ELR (cell line): Measurements from ENCODE around the gene SARDH.
A peak's percentile ranks its signal among the peaks of the same experiment; 100 is the strongest.

ENCODE experiments used
- DNase-seq: peaks from one replicate; pipeline ENCODE4 v3.0.0-alpha.2; 2015; ENCODE audit warnings: low read depth

SARDH gene

DNA sequence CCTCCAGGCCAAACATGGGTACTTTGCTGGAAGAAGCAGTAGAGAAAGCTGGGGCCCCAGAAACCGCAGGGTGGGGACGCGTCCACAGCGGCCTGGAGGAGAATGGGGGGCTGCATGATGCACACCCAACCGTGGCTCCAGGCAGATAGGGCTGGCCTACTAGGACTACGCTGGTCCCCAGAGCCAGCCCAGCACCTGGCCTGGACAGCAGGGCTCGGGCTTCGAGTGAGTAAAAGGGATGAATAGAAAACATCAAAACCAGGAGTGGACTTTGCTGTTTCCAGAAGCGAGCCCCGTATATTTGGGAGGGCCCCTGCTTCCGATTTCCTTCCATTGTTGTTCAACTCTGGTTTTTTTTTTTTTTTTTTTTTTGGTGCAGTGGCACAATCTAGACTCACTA, 71.3 kb downstream of the SARDH start:
- no peak for DNase-seq

GRCh38 chr9:133666387-133666786, 71.8 kb downstream of the SARDH start:
- no peak for DNase-seq

DNA sequence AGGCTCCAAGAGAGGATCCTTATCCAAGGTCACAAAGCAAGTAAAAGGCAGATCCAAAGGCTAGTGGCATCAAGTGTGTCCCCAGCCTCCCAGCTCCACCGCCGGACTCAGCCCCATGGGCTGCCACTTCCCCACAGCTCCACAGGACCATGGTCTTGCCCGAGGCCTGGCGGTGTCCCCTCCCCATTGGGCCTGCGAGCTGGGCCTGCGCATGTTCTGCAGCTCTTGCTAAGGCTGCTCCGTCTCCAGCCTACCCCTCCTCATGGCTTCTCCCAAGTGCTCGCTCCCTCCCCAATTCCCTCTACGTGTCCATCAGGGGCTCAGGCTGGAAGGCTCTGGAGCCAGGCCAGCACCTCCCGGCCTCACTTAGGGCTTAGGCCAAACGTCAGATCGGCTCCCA, 72.6 kb downstream of the SARDH start:
- DNase-seq, result no peak

DNA sequence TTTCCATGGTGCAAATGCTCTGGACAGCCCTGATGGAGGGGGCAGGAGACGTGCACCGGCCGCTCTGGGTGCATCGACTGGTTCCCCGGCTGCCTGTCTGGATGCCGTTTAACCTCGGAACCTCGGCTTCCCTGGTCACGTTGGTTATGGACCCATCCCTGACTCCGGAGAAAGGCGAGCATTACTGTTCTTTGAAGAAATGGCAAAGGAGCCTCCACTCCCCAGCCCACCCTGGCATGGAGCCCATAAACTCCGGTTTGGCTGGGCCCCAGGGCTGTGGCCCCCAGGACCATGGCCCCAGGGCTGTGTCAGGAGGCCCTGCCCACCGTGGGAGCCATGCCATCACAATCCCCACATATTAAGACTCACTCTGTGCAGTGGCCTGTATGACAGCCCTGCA, 73.1 kb downstream of the SARDH start:
- DNase-seq, result no peak

DNA sequence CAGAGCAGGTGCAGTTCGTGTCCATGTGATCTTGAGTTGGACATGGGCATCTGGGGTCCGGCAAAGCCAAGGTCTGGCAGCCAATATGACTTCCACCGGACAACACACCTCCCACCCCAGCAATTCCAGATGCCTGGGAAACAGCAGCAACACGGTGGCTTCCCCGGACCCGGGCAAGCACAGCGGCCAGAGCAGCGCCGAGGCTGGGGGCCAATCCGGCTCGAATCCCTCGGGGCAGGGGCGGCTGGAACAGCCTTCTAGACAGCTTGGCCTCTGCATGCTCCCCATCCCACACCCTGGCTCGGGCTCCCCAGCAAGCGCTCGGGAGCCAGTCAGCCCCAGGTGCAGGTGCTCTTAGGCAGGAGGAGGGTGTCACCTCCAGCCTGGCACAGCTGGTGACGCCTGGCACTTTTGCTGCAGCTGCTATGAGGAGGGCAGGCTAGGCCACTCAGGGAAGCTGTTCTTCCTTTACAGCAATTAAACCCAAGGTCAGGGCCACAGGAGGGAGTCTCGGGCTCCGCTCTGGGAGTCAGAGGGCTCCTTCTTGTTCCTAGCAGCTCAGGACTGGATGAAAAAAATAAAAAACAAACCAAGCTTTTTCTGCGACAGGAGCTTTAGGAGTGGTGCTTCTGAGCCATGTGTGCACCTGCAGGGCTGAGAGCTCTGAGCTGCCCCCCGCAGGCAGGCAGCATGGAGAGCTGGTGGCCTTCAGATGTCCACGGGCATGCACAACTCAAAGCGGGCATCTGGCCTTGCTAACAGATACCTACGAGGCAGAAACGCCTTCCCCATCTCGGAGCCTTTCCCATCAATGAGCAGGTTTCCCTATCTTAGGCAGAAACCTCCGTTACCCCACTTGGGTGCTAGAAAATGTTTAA, 73.7 kb downstream of the SARDH start:
- DNase-seq, result no peak

DNA sequence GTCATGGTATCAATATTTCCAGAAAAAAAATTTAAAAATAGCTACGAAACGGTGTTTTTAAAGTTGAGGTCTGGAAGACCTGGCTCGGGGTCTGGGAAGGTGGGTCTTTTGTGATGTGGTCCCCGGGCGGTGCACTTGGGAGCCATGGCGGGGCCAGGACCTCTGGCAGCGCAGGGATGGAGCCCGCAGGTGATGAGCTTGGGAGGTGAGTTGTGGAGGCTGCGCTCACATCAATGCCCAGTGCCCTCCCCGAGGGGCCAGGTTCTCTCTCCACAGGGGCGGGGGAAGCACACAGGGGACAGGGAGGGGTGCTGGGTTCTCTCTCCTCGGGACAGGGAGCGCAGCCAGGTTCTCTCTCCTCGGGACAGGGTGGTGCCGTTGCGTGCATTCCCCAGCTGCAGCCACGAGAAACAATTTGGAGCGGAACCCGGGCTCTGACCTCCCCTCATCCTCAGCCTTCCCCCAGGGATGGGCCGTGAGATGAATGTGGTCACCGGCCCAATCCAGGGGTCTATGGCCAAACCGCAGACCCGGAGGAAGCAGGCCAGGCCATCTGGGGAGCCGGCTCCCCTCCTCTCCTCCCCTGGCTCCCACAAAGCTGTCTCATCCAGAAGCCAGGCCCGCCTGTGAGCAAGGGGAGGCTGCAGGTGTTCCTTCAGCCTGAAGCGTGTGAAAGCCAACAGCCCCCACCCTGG, 76.2 kb downstream of the SARDH start:
- DNase-seq, result no peak

- DNase-seq, result no peak
Observed at GRCh38 chr9:133659516-133659915, 78.6 kb downstream of the SARDH start.

DNA sequence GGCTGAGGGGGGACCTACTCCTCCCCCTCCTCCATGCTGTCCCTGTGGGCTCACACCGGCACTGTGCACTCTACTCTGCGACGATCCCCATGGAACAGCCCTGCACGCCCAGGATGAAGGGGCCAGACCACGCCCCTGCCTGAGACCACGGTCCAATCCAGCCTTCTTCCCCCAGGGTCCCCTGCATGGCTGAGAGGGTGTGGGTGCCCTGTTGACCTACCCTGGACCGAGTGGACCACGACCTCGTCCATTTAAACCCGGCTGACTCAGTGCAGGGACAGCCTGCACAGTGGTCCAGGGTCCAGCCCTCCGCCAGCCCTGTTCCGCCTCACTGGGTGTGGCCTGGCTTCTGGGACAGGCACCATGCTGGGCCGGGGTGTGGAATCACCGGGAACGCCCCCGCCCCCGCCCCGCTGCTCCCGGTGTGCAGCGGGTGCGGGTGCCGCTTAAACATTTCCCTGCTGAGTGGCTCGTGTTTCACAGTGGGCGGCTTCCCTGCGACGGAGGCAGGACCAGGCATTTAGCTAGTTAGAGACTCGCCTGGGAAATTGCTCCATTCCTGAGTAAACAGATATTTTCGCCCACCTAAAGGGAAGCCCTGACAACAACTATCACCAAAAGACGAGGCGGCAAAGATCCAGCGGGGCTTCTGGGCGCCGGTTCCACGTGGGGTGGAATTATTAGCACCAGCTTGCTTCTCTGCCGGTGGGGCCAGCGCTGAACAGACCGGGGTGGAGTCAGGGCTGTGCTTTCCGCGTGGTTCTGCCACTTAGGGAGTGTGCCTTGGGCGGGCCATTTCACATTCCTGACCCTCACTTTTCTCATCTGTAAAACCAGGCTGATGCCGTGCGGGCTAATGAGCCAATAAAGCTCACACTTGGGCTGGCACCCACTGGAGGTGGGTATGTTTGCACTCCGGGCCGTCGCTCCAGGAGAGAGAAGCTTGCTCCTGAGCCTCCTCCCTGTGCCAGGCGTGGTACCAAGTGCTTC, 79.4 kb downstream of the SARDH start:
- peak; percentile 63 for DNase-seq

DNA sequence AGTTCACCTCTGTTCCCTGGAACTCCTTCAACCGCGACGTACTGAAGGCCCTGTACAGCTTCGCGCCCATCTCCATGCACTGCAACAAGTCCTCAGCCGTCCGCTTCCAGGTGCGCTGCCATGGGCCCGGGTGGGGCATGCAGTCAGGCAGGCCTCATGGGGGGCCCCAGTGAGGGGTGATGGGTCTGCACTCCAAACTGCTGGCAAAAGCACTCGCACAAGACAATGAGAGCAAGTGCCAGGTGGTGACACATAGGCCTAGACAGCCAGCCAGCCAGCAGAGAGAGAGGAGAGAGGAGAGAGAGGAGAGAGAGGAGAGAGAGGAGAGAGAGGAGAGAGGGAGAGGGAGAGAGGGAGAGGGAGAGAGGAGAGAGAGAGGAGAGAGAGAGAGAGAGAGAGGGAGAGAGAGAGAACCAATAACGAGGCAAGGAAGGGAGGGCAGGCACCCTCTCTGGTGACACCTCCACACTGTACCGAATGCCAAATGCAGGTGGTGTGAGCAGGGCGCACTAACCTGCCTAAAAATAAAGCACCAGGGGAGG, 81.0 kb downstream of the SARDH start:
- peak; percentile 15 for DNase-seq

DNA sequence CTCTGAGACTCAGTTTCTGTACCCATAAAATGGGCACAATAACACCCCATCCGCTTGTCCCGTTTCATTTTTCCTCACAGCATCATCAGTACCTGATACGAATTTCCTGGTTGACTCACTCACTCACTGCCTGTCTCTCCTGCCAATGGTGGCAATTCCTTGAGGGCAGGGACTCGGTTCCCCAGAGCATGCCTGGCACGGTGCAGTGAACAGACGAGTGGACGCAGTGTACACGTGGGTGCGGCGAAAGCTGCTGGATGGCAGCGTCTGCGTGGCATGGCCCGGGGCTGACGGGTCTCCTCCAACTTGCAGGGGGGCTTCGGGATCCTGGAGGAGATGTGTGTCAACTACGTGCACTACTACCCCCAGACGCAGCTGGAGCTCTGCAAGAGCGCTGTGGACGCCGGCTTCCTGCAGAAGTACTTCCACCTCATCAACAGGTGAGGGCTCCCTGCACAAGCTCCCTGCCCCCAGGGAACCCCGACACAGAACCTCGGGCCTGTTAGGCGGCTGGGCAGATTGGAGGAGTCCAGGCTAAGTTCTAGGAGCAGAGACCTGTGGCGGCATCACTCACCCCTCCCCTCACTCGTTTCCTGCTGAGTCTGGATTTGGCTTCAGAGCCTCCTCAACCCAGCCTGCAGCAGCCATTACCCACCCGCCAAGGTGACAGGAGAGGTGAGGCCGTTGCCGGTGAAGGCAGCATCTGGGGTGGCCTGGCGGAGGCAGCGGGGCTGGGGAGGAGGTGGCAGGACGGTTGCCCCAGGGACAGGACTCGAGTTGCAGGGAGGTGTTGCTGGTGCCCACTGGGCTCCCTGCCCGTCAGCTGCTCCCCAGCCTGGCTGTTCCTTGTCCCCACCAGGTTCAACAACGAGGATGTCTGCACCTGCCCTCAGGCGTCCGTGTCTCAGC, 81.7 kb downstream of the SARDH start:
- DNase-seq, result no peak

GRCh38 chr9:133655701-133656100, 82.5 kb downstream of the SARDH start:
- DNase-seq, result no peak

GRCh38 chr9:133654736-133655657, 83.2 kb downstream of the SARDH start:
- no peak for DNase-seq

DNA sequence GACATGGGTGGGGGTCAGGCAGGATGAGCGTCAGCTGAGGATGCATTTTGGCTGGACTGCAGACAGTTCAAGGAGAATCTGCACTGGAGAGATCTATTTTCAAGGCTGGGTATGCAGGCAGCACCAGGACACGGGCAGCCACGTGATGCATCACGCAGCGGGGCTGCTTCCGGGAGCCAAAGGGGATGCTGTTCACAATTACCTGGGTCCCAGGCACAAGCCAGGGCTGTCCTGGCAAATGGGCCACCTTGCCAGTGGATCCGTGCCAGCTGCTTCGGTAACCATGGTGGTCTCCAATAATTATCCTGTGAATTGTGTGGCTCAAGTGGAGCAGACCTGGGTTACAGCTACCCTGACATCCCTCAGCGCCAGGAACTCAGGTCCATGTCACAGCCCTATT, 84.5 kb downstream of the SARDH start:
- no peak for DNase-seq

DNA sequence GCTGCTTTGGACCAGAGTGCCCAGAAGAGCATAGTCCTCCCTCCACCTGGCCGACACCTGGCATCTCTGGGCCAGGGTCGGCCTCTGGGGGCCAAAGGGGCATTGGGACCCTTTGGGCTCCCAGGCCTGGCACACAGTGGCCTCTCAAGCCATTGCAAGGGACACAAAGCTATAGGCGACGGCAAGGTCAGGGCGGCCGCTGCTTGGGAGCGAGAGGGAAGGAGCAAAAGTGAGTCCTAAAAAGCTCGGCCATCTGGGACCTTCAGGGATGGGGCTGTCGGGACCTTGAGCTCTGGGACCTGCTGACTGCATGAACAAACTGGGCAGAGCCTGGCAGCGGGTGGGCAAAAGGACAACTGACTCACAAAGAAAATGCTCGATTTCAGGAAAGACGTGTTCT, 88.1 kb downstream of the SARDH start:
- no peak for DNase-seq

DNA sequence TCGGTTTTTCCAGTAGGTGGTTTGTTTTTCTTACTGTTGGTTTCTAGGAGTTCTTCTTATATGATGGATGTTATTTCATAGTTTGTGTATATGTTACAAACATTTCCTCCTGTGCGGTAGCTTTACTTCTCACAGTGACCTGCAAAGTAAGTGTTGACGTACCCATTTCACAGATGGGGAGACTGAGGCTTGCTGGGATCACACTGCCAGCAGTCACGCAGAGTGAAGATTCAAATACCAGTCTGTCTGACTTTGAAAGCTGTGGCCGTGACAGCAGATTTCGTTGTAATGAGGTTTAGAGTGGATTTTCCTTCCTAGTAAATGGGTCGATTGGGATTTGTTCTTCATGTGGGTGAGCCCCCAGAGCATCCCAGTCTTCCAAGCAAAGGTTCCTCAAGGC, 89.0 kb downstream of the SARDH start:
- no peak for DNase-seq

GRCh38 chr9:133647765-133648469, 90.2 kb downstream of the SARDH start:
- no peak for DNase-seq

- DNase-seq, result no peak
Observed at GRCh38 chr9:133647148-133647547, 91.0 kb downstream of the SARDH start.

- no peak for DNase-seq
Observed at GRCh38 chr9:133645021-133645765, 93.0 kb downstream of the SARDH start.
